ENCODE measurements around the gene LIME1. TPM values are rescaled to one million over a fixed set of nuclear protein-coding genes. Genes with fewer than 3 reads are reported as not detected.

The LIME1 gene
- total and polyA plus RNA-seq, 2 of the 8 experiments (the other 6 are each of a cell fraction or from before 2014, with no cell fraction given) = 4.5 to 5.9 TPM

GRCh38 chr20:63711085-63711645 lies 25.3 kb upstream of the LIME1 start:
- Histone ChIP-seq H2BK12ac (ENCODE audit: low read depth, low read length) (no peak overlapping the region), H3K27me3 (replicated peaks in 1 of 4; ENCODE audit: control insufficient read depth in 3 of 4, extremely low read depth in 1 of 4, insufficient read depth in 3 of 4, low read length in 3 of 4) (no peaks in the 10 kb centered on the region), H4K91ac (replicated peaks; ENCODE audit: insufficient read length, low read length) (no peak overlapping the region), H2BK5ac (ENCODE audit: low read depth, low read length) (no peak overlapping the region), H2AFZ (ENCODE audit: low read length) (no peak overlapping the region), H3K4me1 (replicated peaks in 1 of 4; ENCODE audit: control insufficient read depth in 3 of 4, insufficient read depth in 4 of 4, low read length in 3 of 4) (peaks cover 0 to 11% (median 6%) of the 10 kb centered on the region in 4 experiments; a peak in 5 of 7 replicates), H4K8ac (ENCODE audit: extremely low read depth, insufficient read depth, low read length) (no peak overlapping the region), H3K9me3 (ENCODE audit: insufficient read depth in 2 of 2, low read depth in 1 of 2, low read length in 1 of 2) (no peaks in the 10 kb centered on the region), H3K9ac (replicated peaks in 1 of 4; ENCODE audit: extremely low read depth in 1 of 4, low read depth in 3 of 4, low read length in 3 of 4) (no peak overlapping the region), H3K23ac (ENCODE audit: insufficient read length) (no peak overlapping the region), H3K14ac (ENCODE audit: insufficient read length) (no peak overlapping the region), H2BK15ac (ENCODE audit: low read length) (no peak overlapping the region), H2BK120ac (replicated peaks; ENCODE audit: low read depth, low read length) (no peak overlapping the region), H2AK5ac (ENCODE audit: low read depth, low read length) (no peak overlapping the region), H2BK20ac (ENCODE audit: low read length) (no peak overlapping the region), H3K79me2 (ENCODE audit: control insufficient read depth in 1 of 2, insufficient read depth in 2 of 2, low read length in 2 of 2) (peaks cover 0 to 65% of the 10 kb centered on the region in 2 experiments; a peak in 3 of 4 replicates), H3K56ac (replicated peaks; ENCODE audit: insufficient read length, low read depth, low read length) (no peak overlapping the region), H3K18ac (ENCODE audit: extremely low read depth, low read length) (no peak overlapping the region), H4K20me1 (replicated peaks in 1 of 2; ENCODE audit: control insufficient read depth in 1 of 2, insufficient read depth in 2 of 2, low read length in 2 of 2) (peaks cover 5 to 11% of the 10 kb centered on the region in 2 experiments), H3K23me2 (ENCODE audit: low read depth, low read length) (peaks cover 5% of the 10 kb centered on the region; the same call in 1 of the 2 replicates), H3K4me2 (ENCODE audit: insufficient read depth in 1 of 2, low read depth in 2 of 2, low read length in 2 of 2) (no peak overlapping the region), H4K5ac (ENCODE audit: insufficient read length, low read depth, low read length) (no peak overlapping the region), H3K4me3 (ENCODE audit: extremely low read depth in 1 of 4, insufficient read depth in 2 of 4, low read depth in 3 of 4, low read length in 4 of 4) (no peak overlapping the region), H3K4ac (replicated peaks; ENCODE audit: insufficient read length, low read depth, low read length) (no peak overlapping the region), H3K79me1 (ENCODE audit: low read depth, low read length) (peaks cover 5% of the 10 kb centered on the region; the same call in 1 of the 2 replicates), H3K36me3 (ENCODE audit: control insufficient read depth in 2 of 4, insufficient read depth in 4 of 4, low read length in 3 of 4) (peaks cover 2 to 21% (median 4%) of the 10 kb centered on the region in 4 experiments), H3K27ac (ENCODE audit: low read depth, low read length) (no peak overlapping the region)
- no peak for FAIRE-seq
- ChIA-PET CTCF (ENCODE audit: partially characterized antibody) (interaction anchor here (1.0 to 1.3 kb wide), 3 partner anchors 14 to 63 kb away, joined by 3 to 4 read pairs (median 4); no protein-coding TSS in a partner anchor), POLR2A (ENCODE audit: partially characterized antibody) (interaction anchor here (1.8 to 1.9 kb wide), 2 partner anchors 8 to 12 kb away, joined by 5 to 6 read pairs; no protein-coding TSS in a partner anchor)
- no peak for DNase-seq (ENCODE audit: low read depth in 1 of 2, low spot score in 2 of 2)
- 84% methylated on average over 11 of the region's 12 CpGs; no CpG with 5 or more reads in 1 of the 2 experiments for WGBS, 2 experiments (ENCODE audit: extremely low coverage in 1 of 2, insufficient coverage in 1 of 2, insufficient read length in 1 of 2, insufficient replicate concordance in 2 of 2, low coverage in 1 of 2, low lambda C conversion rate in 2 of 2, missing lambda C conversion rate in 1 of 2)
- TF ChIP-seq EZH2 (IDR thresholded peaks at IDR 0.05; ENCODE audit: low read depth, low read length, severe bottlenecking) (no peak), JUN (IDR thresholded peaks at IDR 0.05; ENCODE audit: low read depth, low read length) (no peak), HDAC2 (IDR thresholded peaks at IDR 0.05; ENCODE audit: borderline replicate concordance in 1 of 2, low read depth in 2 of 2, low read length in 2 of 2) (no peak), MAFK (IDR thresholded peaks at IDR 0.05; ENCODE audit: low read depth, low read length) (no peak), EP300 (IDR thresholded peaks at IDR 0.05; ENCODE audit: borderline replicate concordance in 1 of 2, low read depth in 2 of 2, low read length in 2 of 2) (no peak), GTF2F1 (IDR thresholded peaks at IDR 0.05; ENCODE audit: borderline replicate concordance, low read depth, low read length) (no peak), CBX5 (IDR thresholded peaks at IDR 0.05; ENCODE audit: low read depth, low read length) (no peak), TBP (IDR thresholded peaks at IDR 0.05; ENCODE audit: low read depth, low read length) (no peak), HDAC6 (IDR thresholded peaks at IDR 0.05; ENCODE audit: low read depth, low read length) (no peak), BRCA1 (IDR thresholded peaks at IDR 0.05; ENCODE audit: low read depth, low read length) (no peak), PHF8 (conservative IDR thresholded peaks at IDR 0.05; ENCODE audit: low read depth, low read length) (no peak)
